Measurements from ENCODE around the gene SYNJ2. TPM values are rescaled to one million over a fixed set of nuclear protein-coding genes. Genes with fewer than 3 reads are reported as not detected.

Gene SYNJ2
- total RNA-seq, 2 experiments from 2014 or later = 26.2 to 32.1 TPM

GRCh38 chr6:158071121-158072082 is 89.7 kb downstream of the SYNJ2 start:
- no peak overlapping the region for H3K27ac Mint-ChIP-seq
- ATAC-seq (ENCODE audit: low read depth) (peak; percentile 13), DNase-seq (no peak)
- no peaks in the 10 kb centered on the region for H3K9me3 Mint-ChIP-seq
- no peaks in the 10 kb centered on the region for H3K27me3 Mint-ChIP-seq
- peaks cover 22% of the 10 kb centered on the region for H3K4me1 Mint-ChIP-seq
- peaks cover 24% of the 10 kb centered on the region for H3K36me3 Mint-ChIP-seq
- POLR2A ChIA-PET = interaction anchor here (0.9 to 2.1 kb wide), 4 partner anchors 25 to 109 kb away, joined by 3 to 10 read pairs (median 4); partner anchors contain the start of gene SYNJ2
- no peak overlapping the region for H3K4me3 Mint-ChIP-seq

GRCh38 chr6:158072083-158072721 is 90.5 kb downstream of the SYNJ2 start:
- POLR2A ChIA-PET = interaction anchor here (0.9 to 2.2 kb wide), 6 partner anchors 14 to 110 kb away, joined by 3 to 10 read pairs (median 4); partner anchors contain the start of gene SYNJ2
- Mint-ChIP-seq H3K4me1 (peaks cover 22% of the 10 kb centered on the region), H3K36me3 (peaks cover 24% of the 10 kb centered on the region), H3K27ac (peak overlapping the region; percentile 71), H3K27me3 (no peaks in the 10 kb centered on the region), H3K9me3 (no peaks in the 10 kb centered on the region), H3K4me3 (no peak overlapping the region)
- peak; percentile 81 for DNase-seq
- ATAC-seq (ENCODE audit: low read depth) = peak; percentile 67

GRCh38 chr6:158073776-158074175 is 92.1 kb downstream of the SYNJ2 start:
- Mint-ChIP-seq H3K9me3 (no peaks in the 10 kb centered on the region), H3K4me1 (peaks cover 14% of the 10 kb centered on the region), H3K27ac (no peak overlapping the region), H3K27me3 (no peaks in the 10 kb centered on the region), H3K36me3 (peaks cover 30% of the 10 kb centered on the region), H3K4me3 (no peak overlapping the region)
- POLR2A ChIA-PET = interaction anchor here (1.3 to 2.2 kb wide), 2 partner anchors 12 to 47 kb away, joined by 5 to 7 read pairs; no protein-coding TSS in a partner anchor
- DNase-seq = no peak
- no peak for ATAC-seq (ENCODE audit: low read depth)

- no peaks in the 10 kb centered on the region for H3K27me3 Mint-ChIP-seq
- peaks cover 31% of the 10 kb centered on the region for H3K36me3 Mint-ChIP-seq
- POLR2A ChIA-PET = no interaction called here
- ATAC-seq (ENCODE audit: low read depth) = no peak
- H3K9me3 Mint-ChIP-seq = no peaks in the 10 kb centered on the region
- DNase-seq = no peak
- H3K4me3 Mint-ChIP-seq = no peak overlapping the region
- no peak overlapping the region for H3K27ac Mint-ChIP-seq
- H3K4me1 Mint-ChIP-seq = peaks cover 8% of the 10 kb centered on the region
These were observed 94.9 kb downstream of the SYNJ2 start for GRCh38 chr6:158076548-158076947.

GRCh38 chr6:158077676-158078075 is 96.0 kb downstream of the SYNJ2 start:
- H3K9me3 Mint-ChIP-seq = no peaks in the 10 kb centered on the region
- H3K36me3 Mint-ChIP-seq = peaks cover 35% of the 10 kb centered on the region
- no peaks in the 10 kb centered on the region for H3K27me3 Mint-ChIP-seq
- ATAC-seq (ENCODE audit: low read depth) (no peak), DNase-seq (no peak)
- no peak overlapping the region for H3K27ac Mint-ChIP-seq
- POLR2A ChIA-PET = interaction anchor here (0.9 kb wide), 1 partner anchor 51 kb away, joined by 3 read pairs; no protein-coding TSS in a partner anchor
- H3K4me1 Mint-ChIP-seq = peaks cover 2% of the 10 kb centered on the region
- no peak overlapping the region for H3K4me3 Mint-ChIP-seq

GRCh38 chr6:158078320-158078719 is 96.7 kb downstream of the SYNJ2 start:
- DNase-seq (no peak), ATAC-seq (ENCODE audit: low read depth) (no peak)
- Mint-ChIP-seq H3K27ac (no peak overlapping the region), H3K9me3 (no peaks in the 10 kb centered on the region), H3K27me3 (no peaks in the 10 kb centered on the region), H3K36me3 (peaks cover 38% of the 10 kb centered on the region), H3K4me3 (no peak overlapping the region), H3K4me1 (peaks cover 2% of the 10 kb centered on the region)
- POLR2A ChIA-PET = interaction anchor here (0.9 kb wide), 1 partner anchor 52 kb away, joined by 3 read pairs; no protein-coding TSS in a partner anchor

- no peak overlapping the region for H3K27ac Mint-ChIP-seq
- POLR2A ChIA-PET = interaction anchor here (0.7 kb wide), 3 partner anchors 14 to 1986 kb away, joined by 4 to 6 read pairs (median 5); no protein-coding TSS in a partner anchor
These were observed 99.4 kb downstream of the SYNJ2 start for GRCh38 chr6:158080849-158081656.

GRCh38 chr6:158081657-158081935 is 99.9 kb downstream of the SYNJ2 start:
- Mint-ChIP-seq H3K4me3 (no peak overlapping the region), H3K36me3 (peaks cover 33% of the 10 kb centered on the region), H3K27ac (no peak overlapping the region), H3K27me3 (no peaks in the 10 kb centered on the region), H3K9me3 (no peaks in the 10 kb centered on the region), H3K4me1 (peaks cover 10% of the 10 kb centered on the region)
- POLR2A ChIA-PET = no interaction called here
- no peak for DNase-seq
- no peak for ATAC-seq (ENCODE audit: low read depth)

More at GRCh38 chr6:158080849-158081656, 99.4 kb downstream of the SYNJ2 start:
- Mint-ChIP-seq H3K27me3 (no peaks in the 10 kb centered on the region), H3K4me1 (peaks cover 5% of the 10 kb centered on the region), H3K4me3 (no peak overlapping the region), H3K9me3 (no peaks in the 10 kb centered on the region), H3K36me3 (peaks cover 34% of the 10 kb centered on the region)
- ATAC-seq (ENCODE audit: low read depth) (no peak), DNase-seq (no peak)

- no peak for ATAC-seq (ENCODE audit: low read depth)
- H3K36me3 Mint-ChIP-seq = peaks cover 32% of the 10 kb centered on the region
- H3K4me3 Mint-ChIP-seq = no peak overlapping the region
- peaks cover 15% of the 10 kb centered on the region for H3K4me1 Mint-ChIP-seq
- DNase-seq = no peak
- H3K27me3 Mint-ChIP-seq = no peaks in the 10 kb centered on the region
- no peak overlapping the region for H3K27ac Mint-ChIP-seq
- no peaks in the 10 kb centered on the region for H3K9me3 Mint-ChIP-seq
- POLR2A ChIA-PET = no interaction called here
These were observed 102.0 kb downstream of the SYNJ2 start for GRCh38 chr6:158083455-158084325.

GRCh38 chr6:158085261-158086053 is 103.8 kb downstream of the SYNJ2 start:
- POLR2A ChIA-PET = interaction anchor here (1.3 kb wide), 1 partner anchor 12 kb away, joined by 7 read pairs; no protein-coding TSS in a partner anchor
- Mint-ChIP-seq H3K4me3 (no peak overlapping the region), H3K27me3 (no peaks in the 10 kb centered on the region), H3K4me1 (peaks cover 15% of the 10 kb centered on the region), H3K9me3 (no peaks in the 10 kb centered on the region), H3K27ac (peak overlapping the region; percentile 75), H3K36me3 (peaks cover 36% of the 10 kb centered on the region)
- no peak for DNase-seq
- ATAC-seq (ENCODE audit: low read depth) = no peak

- H3K9me3 Mint-ChIP-seq = no peaks in the 10 kb centered on the region
- peaks cover 15% of the 10 kb centered on the region for H3K4me1 Mint-ChIP-seq
- no peaks in the 10 kb centered on the region for H3K27me3 Mint-ChIP-seq
- peaks cover 35% of the 10 kb centered on the region for H3K36me3 Mint-ChIP-seq
- ATAC-seq (ENCODE audit: low read depth) (no peak), DNase-seq (no peak)
- POLR2A ChIA-PET = interaction anchor here (1.3 kb wide), 1 partner anchor 13 kb away, joined by 7 read pairs; no protein-coding TSS in a partner anchor
- H3K27ac Mint-ChIP-seq = peak overlapping the region; percentile 75
- peak overlapping the region; percentile 3 for H3K4me3 Mint-ChIP-seq
These were observed 104.4 kb downstream of the SYNJ2 start for GRCh38 chr6:158086054-158086503.

Data from activated naive CD8-positive, alpha-beta T cell treated with anti-CD3 and anti-CD28 coated beads, Interleukin-2, amount 10 ng/mL, durations not matched to agents 7 days and 5 days (primary cell).